Neural crest cell (in vitro differentiated cells): Measurements from ENCODE around the gene SH2D3C. TPM values are rescaled to one million over a fixed set of nuclear protein-coding genes. Genes with fewer than 3 reads are reported as not detected.

Experiments used
- DNase-seq: peaks from one replicate; pipeline ENCODE4 v3.0.0; 2021; ENCODE audit warnings: low read depth, mixed read lengths, low spot score
- H3K27ac Mint-ChIP-seq: one replicate; pipeline ENCODE4 v1.8.0; 2021; ENCODE audit warnings: mild to moderate bottlenecking, mixed read lengths; ENCODE audit not compliant: unreplicated experiment
- H3K27me3 Mint-ChIP-seq: 2 replicates; pipeline ENCODE4 v1.8.0; 2021; ENCODE audit warnings: low read depth, mild to moderate bottlenecking, mixed read lengths
- H3K36me3 Mint-ChIP-seq: 2 replicates; pipeline ENCODE4 v1.8.0; 2021; ENCODE audit warnings: low read depth, mild to moderate bottlenecking, mixed read lengths
- H3K4me1 Mint-ChIP-seq: 2 replicates; pipeline ENCODE4 v1.8.0; 2021; ENCODE audit warnings: mixed read lengths
- H3K4me3 Mint-ChIP-seq: one replicate; pipeline ENCODE4 v1.8.0; 2021; ENCODE audit warnings: mild to moderate bottlenecking, mixed read lengths
- H3K9me3 Mint-ChIP-seq: 2 replicates; pipeline ENCODE4 v1.8.0; 2021; ENCODE audit warnings: mixed read lengths
- total RNA-seq: library from RNA; stranded (reverse); gene quantifications from 2 replicates; pipeline ENCODE4 v1.2.1, GENCODE V29; 2021
- TF ChIP-seq, protein P1 (sequence below): fragments of 200-600 bp; sonication (generic); conservative IDR thresholded peaks from 2 replicates; pipeline ENCODE4 v1.5.0; 2021; ENCODE audit warnings: antibody characterized with exemption, mild to moderate bottlenecking

Gene SH2D3C
- total RNA-seq, 1 donor from 2014 or later, result 7.2 TPM

DNA sequence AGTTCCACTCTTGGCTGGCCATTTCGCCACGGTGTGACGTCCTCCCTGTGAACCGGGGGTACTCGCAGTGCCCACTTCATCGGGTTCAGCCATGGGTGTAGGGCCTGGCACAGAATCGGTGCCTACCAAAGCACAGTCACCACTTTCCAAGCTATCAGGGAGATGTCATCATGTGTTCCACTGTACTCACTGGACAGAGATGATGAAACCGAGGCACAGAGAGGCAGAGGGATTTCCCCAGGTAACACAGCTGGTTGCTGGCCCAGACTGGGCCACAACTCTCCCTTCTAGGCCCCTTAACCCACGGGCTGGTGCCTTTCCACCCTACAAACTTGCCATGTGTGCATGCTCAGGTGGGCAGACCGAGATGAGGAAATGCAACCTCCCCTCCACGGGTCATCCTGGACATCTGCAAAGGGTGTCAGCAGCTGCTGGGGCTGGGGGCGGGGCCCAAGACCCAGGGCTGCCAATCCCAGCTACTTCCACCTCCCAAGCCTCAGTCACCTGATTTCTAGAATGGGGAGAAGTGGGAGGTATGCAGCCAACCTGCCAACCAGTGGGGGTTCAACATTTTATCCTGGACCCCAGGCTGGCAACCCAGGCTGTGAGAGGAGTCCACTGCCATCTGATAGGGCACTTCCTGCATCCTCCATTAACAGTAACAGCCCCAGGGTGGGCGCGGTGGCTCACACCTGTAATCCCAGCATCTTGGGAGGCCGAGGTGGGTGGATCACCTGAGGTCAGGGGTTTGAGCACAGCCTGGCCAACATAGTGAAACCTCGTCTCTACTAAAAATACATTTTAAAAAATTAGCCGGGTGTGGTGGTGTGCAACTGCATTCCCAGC lies 893 bp upstream of the SH2D3C start:
- no peak overlapping the region for H3K4me3 Mint-ChIP-seq
- no peaks in the 10 kb centered on the region for H3K36me3 Mint-ChIP-seq
- peaks cover 2% of the 10 kb centered on the region for H3K27me3 Mint-ChIP-seq
- no peak overlapping the region for H3K27ac Mint-ChIP-seq
- DNase-seq, result no peak
- TF ChIP-seq, protein P1, sequence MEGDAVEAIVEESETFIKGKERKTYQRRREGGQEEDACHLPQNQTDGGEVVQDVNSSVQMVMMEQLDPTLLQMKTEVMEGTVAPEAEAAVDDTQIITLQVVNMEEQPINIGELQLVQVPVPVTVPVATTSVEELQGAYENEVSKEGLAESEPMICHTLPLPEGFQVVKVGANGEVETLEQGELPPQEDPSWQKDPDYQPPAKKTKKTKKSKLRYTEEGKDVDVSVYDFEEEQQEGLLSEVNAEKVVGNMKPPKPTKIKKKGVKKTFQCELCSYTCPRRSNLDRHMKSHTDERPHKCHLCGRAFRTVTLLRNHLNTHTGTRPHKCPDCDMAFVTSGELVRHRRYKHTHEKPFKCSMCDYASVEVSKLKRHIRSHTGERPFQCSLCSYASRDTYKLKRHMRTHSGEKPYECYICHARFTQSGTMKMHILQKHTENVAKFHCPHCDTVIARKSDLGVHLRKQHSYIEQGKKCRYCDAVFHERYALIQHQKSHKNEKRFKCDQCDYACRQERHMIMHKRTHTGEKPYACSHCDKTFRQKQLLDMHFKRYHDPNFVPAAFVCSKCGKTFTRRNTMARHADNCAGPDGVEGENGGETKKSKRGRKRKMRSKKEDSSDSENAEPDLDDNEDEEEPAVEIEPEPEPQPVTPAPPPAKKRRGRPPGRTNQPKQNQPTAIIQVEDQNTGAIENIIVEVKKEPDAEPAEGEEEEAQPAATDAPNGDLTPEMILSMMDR, result no peak
- H3K9me3 Mint-ChIP-seq, result no peaks in the 10 kb centered on the region
- H3K4me1 Mint-ChIP-seq, result peaks cover 13% of the 10 kb centered on the region

DNA sequence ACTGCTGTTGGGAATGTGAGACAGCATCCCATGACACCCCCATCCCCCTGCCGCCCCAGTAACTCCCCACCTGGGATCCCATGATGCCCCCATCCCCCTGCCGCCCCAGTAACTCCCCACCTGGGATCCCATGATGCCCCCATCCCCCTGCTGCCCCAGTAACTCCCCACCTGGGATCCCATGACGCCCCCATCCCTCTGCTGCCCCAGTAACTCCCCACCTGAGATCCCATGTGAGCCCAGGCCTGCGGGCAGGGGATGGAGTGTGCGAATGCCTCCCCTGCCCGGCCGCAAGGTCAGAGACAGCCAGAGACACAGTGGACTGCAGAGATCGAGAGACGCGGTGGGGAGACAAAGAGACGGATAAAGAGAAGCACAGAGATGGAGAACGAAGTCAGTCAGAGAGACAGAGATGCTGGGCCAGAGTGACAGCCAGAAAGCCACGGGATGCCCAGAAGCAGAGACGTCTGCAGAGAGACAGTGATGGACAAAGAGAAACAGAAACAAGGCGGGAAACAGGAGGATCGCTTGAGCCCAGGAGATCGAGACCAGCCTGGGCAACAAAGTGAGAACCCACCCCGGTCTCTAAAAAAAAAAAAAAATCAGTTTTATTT lies 992 bp downstream of the SH2D3C start:
- Mint-ChIP-seq H3K27ac (no peak overlapping the region), H3K27me3 (no peaks in the 10 kb centered on the region), H3K9me3 (no peaks in the 10 kb centered on the region), H3K4me1 (peaks cover 9% of the 10 kb centered on the region), H3K4me3 (no peak overlapping the region), H3K36me3 (no peaks in the 10 kb centered on the region)
- DNase-seq, result no peak
- TF ChIP-seq, protein P1, result no peak

DNA sequence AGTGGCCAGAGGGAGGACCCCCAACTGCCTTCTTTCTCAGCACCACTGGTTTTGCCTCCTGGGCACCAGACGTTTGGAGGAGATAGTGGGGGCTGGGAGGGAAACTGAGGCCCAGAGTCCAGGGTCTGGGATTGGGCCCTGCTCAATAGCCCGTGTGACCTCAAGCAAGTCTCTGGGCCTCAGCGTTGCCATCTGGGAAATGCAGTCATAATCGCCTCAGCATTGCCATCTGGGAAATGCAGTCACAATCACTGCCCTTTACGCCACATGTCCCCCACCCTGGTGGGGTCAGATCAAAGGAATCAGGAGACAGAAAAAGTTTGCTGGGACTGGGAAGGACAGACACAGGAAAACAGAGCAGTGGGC lies 1.6 kb downstream of the SH2D3C start:
- no peak overlapping the region for H3K27ac Mint-ChIP-seq
- H3K9me3 Mint-ChIP-seq, result no peaks in the 10 kb centered on the region
- DNase-seq, result no peak
- TF ChIP-seq, protein P1, result no peak
- peaks cover 9% of the 10 kb centered on the region for H3K4me1 Mint-ChIP-seq
- no peak overlapping the region for H3K4me3 Mint-ChIP-seq
- H3K36me3 Mint-ChIP-seq, result no peaks in the 10 kb centered on the region
- H3K27me3 Mint-ChIP-seq, result no peaks in the 10 kb centered on the region

DNA sequence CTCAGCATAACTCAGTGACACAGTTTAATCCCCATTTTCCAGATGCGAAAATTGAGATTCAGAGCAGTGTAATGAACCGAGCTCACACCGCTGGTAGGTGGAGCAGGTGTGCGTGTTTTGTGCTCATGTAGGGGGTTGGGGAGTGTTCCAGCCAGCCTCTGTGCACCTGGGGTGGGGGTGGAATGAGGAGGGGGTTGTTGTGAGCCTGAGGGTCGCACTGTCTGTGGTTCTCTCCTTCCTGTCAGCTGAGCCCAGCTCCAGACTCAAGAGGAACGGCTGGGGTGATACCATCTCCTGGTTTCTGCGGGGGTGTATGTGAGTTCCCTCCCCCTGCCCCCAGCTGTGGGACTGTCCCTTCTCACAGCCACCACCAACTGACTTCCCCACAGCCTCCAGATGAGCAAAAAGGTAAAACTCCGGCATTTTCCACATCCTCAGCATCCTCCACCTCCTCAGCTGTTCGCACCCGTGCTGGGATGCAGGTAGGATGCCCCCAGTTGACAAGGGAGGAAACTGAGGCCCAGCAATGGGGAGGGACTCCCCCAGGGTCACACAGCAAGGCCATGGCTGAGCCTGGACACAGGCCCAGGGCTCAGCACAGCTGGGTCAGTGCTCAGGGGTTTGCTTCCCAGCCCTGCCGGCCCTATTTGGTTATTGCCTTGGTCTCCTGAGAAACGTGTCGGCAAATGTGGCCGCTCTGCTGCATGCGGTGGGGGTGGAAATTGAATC lies 2.1 kb downstream of the SH2D3C start:
- peak overlapping the region; percentile 15 for H3K4me3 Mint-ChIP-seq
- H3K36me3 Mint-ChIP-seq, result no peaks in the 10 kb centered on the region
- H3K27me3 Mint-ChIP-seq, result peaks cover 4% of the 10 kb centered on the region
- H3K9me3 Mint-ChIP-seq, result no peaks in the 10 kb centered on the region
- H3K4me1 Mint-ChIP-seq, result peaks cover 14% of the 10 kb centered on the region
- TF ChIP-seq, protein P1, result no peak
- DNase-seq, result no peak
- H3K27ac Mint-ChIP-seq, result no peak overlapping the region

DNA sequence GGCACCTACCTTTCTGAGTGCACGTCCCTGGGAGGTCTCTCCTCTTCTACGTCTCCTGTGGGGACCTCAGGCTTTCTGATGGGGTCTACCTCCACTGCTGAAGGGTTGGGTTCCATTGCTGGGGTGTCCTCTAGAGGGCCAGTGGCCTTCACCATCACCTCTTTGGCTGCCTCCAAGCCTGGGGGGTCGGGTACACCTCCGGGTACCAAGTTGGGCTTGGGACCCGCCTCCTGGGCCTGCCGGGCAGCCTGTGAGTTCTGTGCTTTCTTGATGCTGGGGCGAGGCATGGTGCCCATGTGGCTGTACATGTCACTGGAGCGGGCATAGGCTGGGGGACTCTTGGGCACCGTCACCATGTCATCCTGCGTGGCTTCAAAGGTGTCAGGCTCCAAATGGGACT lies 4.5 kb downstream of the SH2D3C start:
- Mint-ChIP-seq H3K4me1 (peaks cover 24% of the 10 kb centered on the region), H3K27me3 (peaks cover 11% of the 10 kb centered on the region)

More for the DNA sequence above, 4.5 kb downstream of the SH2D3C start:
- DNase-seq, result no peak
- H3K4me3 Mint-ChIP-seq, result no peak overlapping the region
- TF ChIP-seq, protein P1, result no peak
- no peaks in the 10 kb centered on the region for H3K9me3 Mint-ChIP-seq
- no peaks in the 10 kb centered on the region for H3K36me3 Mint-ChIP-seq
- no peak overlapping the region for H3K27ac Mint-ChIP-seq
